RWPE2 (cell line): ENCODE measurements around the gene PTTG1.
"Not testable (repeated sequence)": the region's sequence is repeated elsewhere in the genome, so short reads cannot be mapped to it uniquely, and the experiment has no call there.

Source experiments
- ATAC-seq: fragments of 200-7000 bp; cut with Tn5 transposase; 3 replicates; pipeline ENCODE4 v1.9.1; 2021; ENCODE audit warnings: low read depth
- DNase-seq: peaks from one replicate; pipeline ENCODE4 v3.0.0-alpha.2; 2020; ENCODE audit warnings: low spot score
- H3K27ac ChIP-seq: fragments of 450-650 bp; 2 replicates; pipeline ENCODE4 v1.5.1; 2017; ENCODE audit warnings: mild to moderate bottlenecking; ENCODE audit not compliant: poor library complexity, severe bottlenecking
- H3K27me3 ChIP-seq: fragments of 250-450 bp; sonication (Bioruptor Pico); 2 replicates; pipeline ENCODE4 v1.5.1; 2021; ENCODE audit warnings: mild to moderate bottlenecking, moderate library complexity; ENCODE audit not compliant: insufficient read depth, poor library complexity, severe bottlenecking
- H3K36me3 ChIP-seq: fragments of 250-450 bp; sonication (Bioruptor Pico); 2 replicates; pipeline ENCODE4 v1.5.1; 2020; ENCODE audit warnings: low read depth, mild to moderate bottlenecking, moderate library complexity
- H3K4me1 ChIP-seq: fragments of 250-450 bp; sonication (Bioruptor Pico); 2 replicates; pipeline ENCODE4 v1.5.1; 2021; ENCODE audit warnings: mild to moderate bottlenecking, moderate library complexity; ENCODE audit not compliant: insufficient read depth, poor library complexity, severe bottlenecking
- H3K4me3 ChIP-seq: fragments of 250-450 bp; sonication (Bioruptor Pico); 2 replicates; pipeline ENCODE4 v1.5.1; 2021; ENCODE audit warnings: mild to moderate bottlenecking, moderate library complexity; ENCODE audit not compliant: severe bottlenecking
- H3K9me3 ChIP-seq: fragments of 250-450 bp; sonication (Bioruptor Pico); 2 replicates; pipeline ENCODE4 v1.5.1; 2021; ENCODE audit warnings: mild to moderate bottlenecking, moderate library complexity; ENCODE audit not compliant: severe bottlenecking
- TF ChIP-seq, protein P1 (sequence below): fragments of 450-650 bp; IDR thresholded peaks from one replicate; pipeline ENCODE4 v1.5.1; 2017; ENCODE audit warnings: mild to moderate bottlenecking, moderate library complexity; ENCODE audit not compliant: poor library complexity, severe bottlenecking

The PTTG1 gene

DNA sequence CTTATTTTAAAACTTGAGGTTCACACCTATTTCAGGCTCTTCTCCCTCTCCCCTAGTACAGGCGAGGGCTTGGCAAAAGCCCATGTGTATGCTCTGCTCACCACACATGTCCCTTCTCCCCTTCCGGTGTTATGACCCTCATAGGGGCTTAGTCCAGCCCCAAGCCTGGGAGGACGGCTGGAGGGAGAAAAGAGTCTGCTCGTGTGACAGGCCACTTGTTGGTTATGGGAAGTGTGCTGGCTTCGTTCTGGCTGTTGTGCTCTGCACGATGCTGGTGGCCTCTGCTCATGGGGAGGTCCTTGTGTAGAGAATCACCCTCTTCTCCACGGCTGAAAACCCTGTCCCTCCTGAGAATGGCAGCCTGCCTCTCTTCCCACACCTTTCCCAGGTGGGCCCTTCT is 11.1 kb downstream of the PTTG1 start:
- H3K4me3 ChIP-seq = no peak overlapping the region
- DNase-seq (no peak), ATAC-seq (no peak)
- no peak overlapping the region for H3K27ac ChIP-seq
- H3K27me3 ChIP-seq = no peaks in the 10 kb centered on the region
- H3K9me3 ChIP-seq = no peaks in the 10 kb centered on the region
- TF ChIP-seq, protein P1, sequence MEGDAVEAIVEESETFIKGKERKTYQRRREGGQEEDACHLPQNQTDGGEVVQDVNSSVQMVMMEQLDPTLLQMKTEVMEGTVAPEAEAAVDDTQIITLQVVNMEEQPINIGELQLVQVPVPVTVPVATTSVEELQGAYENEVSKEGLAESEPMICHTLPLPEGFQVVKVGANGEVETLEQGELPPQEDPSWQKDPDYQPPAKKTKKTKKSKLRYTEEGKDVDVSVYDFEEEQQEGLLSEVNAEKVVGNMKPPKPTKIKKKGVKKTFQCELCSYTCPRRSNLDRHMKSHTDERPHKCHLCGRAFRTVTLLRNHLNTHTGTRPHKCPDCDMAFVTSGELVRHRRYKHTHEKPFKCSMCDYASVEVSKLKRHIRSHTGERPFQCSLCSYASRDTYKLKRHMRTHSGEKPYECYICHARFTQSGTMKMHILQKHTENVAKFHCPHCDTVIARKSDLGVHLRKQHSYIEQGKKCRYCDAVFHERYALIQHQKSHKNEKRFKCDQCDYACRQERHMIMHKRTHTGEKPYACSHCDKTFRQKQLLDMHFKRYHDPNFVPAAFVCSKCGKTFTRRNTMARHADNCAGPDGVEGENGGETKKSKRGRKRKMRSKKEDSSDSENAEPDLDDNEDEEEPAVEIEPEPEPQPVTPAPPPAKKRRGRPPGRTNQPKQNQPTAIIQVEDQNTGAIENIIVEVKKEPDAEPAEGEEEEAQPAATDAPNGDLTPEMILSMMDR = no peak
- peaks cover 12% of the 10 kb centered on the region for H3K4me1 ChIP-seq
- peaks cover 19% of the 10 kb centered on the region for H3K36me3 ChIP-seq

DNA sequence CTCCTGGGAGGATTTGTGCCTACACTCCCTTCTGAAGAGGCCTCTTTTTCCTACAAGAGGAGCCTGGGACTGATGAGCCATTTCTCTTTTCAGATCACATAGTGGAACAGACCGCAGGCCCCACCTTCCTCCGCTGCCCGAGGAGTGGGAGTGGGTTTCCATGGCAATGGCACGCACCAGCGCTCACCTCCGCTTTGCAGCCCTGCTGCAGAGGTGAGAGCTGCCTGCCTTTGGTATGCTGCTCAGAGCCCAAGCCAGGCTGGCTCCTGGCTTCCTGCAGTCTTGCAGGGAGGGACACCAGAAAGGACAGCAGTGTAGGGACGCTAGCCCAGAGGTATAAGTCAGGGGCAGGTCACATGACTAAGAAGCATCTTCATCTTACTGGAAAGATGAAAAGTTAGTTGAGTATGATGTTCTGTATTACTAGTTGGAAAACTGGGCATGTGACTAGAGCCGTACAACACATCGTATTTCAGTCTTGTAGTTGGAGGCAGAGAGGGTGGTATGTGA is 12.4 kb downstream of the PTTG1 start:
- Histone ChIP-seq H3K4me1 (peaks cover 18% of the 10 kb centered on the region), H3K9me3 (no peaks in the 10 kb centered on the region), H3K27ac (peak overlapping the region; percentile 10), H3K4me3 (no peak overlapping the region), H3K36me3 (peaks cover 6% of the 10 kb centered on the region), H3K27me3 (no peaks in the 10 kb centered on the region)
- TF ChIP-seq, protein P1 = no peak
- peak; percentile 86 for DNase-seq
- peak; percentile 81 for ATAC-seq

DNA sequence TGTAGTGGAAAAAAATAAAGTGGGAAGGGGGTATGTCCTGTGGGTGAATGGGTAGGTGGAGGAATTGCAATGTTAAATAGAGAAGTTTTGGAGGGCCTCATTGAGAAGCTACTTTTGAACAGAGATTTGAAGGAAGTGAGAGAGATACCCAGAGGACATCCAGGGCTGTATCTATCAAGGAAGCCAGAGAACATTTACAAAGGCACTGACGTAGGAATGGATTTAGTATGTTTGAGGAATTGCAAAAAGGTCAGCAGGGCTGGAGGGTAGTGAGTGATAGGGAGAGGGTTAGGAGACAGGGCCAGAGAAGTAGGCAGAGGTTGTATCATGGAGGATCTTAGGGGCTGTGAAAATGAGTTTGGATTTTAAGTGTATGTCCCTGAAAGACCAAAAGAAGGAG is 13.9 kb downstream of the PTTG1 start:
- no peak for DNase-seq
- Histone ChIP-seq H3K27ac (no peak overlapping the region), H3K36me3 (no peaks in the 10 kb centered on the region), H3K4me1 (peaks cover 18% of the 10 kb centered on the region), H3K9me3 (no peaks in the 10 kb centered on the region), H3K27me3 (no peaks in the 10 kb centered on the region), H3K4me3 (no peak overlapping the region)
- TF ChIP-seq, protein P1 = no peak
- no peak for ATAC-seq

DNA sequence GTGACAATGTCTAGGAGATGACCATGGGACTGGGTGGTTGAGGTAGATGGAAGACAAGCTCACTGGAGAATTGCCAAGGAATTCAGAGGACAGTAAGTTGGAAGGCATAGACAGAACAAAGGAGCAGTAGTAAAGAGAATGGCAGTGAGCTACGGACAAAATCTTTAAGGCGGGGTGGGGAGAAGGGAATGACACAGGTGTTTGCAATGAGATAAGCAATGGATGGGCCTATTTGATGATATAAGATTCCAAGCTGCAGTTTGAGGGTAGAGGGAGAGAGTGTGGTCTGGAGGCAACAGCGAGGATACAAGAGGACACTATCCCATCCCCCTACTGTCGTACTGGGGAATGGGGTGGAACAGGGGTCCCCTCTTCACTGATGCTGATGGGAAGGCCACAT is 14.4 kb downstream of the PTTG1 start:
- peaks cover 18% of the 10 kb centered on the region for H3K4me1 ChIP-seq
- no peaks in the 10 kb centered on the region for H3K36me3 ChIP-seq
- H3K27ac ChIP-seq = no peak overlapping the region
- DNase-seq (no peak), ATAC-seq (no peak)
- no peaks in the 10 kb centered on the region for H3K27me3 ChIP-seq
- TF ChIP-seq, protein P1 = no peak
- H3K4me3 ChIP-seq = no peak overlapping the region
- no peaks in the 10 kb centered on the region for H3K9me3 ChIP-seq

DNA sequence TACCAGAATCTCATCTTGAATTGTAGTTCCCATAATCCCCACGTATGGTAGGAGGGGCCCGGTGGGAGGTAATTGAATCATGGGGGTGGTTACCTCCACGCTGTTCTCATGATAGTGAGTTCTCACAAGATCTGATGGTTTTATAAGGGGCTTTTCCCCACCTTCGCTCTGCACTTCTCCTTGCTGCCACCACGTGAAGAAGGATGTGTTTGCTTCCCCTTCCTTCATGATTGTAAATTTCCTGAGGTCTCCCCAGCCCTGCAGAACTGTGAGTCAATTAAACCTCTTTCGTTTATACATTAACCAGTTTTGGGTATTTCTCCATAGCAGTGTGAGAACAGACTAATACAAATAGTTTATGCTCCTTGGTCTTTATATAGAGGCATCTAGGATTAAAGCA is 15.0 kb downstream of the PTTG1 start:
- H3K27me3 ChIP-seq, H3K36me3 ChIP-seq, H3K27ac ChIP-seq, DNase-seq, H3K9me3 ChIP-seq, H3K4me3 ChIP-seq, ATAC-seq: not testable (repeated sequence)
- peaks cover 18% of the 10 kb centered on the region for H3K4me1 ChIP-seq
